Heart left ventricle (tissue), 16 donors: ENCODE measurements around the gene PP2D1. TPM values are rescaled to one million over a fixed set of nuclear protein-coding genes. Genes with fewer than 3 reads are reported as not detected.

Experiments
- ATAC-seq, 4 donors: fragments of 200-7000 bp; cut with Tn5 transposase; one replicate each; pipeline ENCODE4 v1.9.1; 2020 to 2022; ENCODE audit warnings: moderate library complexity in 4 of 4, mild to moderate bottlenecking in 3 of 4, moderate number of reproducible peaks in 1 of 4
- DNase-seq, 5 donors: peaks; one replicate each; pipeline ENCODE4 v3.0.0-alpha.2; 2020
- H3K27ac ChIP-seq, 12 donors: fragments of 200-600 bp; sonication (generic) in 4 of 12; one replicate each; pipeline versions ENCODE4 v1.5.0 to v1.8.0; 2016 to 2022; ENCODE audit warnings: mild to moderate bottlenecking in 2 of 12
- H3K27me3 ChIP-seq, 9 donors: fragments of 200-600 bp; sonication (generic) in 2 of 9; one replicate each; pipeline versions ENCODE4 v1.5.1 to v1.8.0; 2016 to 2022; ENCODE audit warnings: mild to moderate bottlenecking in 3 of 9
- H3K36me3 ChIP-seq, 9 donors: fragments of 200-600 bp; sonication (generic) in 2 of 9; one replicate each; pipeline versions ENCODE4 v1.5.0 to v1.8.0; 2018 to 2022; ENCODE audit warnings: mild to moderate bottlenecking in 2 of 9
- H3K4me1 ChIP-seq, 12 donors: fragments of 200-600 bp; sonication (generic) in 4 of 12; one replicate each; pipeline versions ENCODE4 v1.5.0 to v1.8.0; 2016 to 2022; ENCODE audit warnings: mild to moderate bottlenecking in 3 of 12
- H3K4me3 ChIP-seq, 12 donors: fragments of 200-600 bp; sonication (generic) in 4 of 12; one replicate each; pipeline versions ENCODE4 v1.5.0 to v1.8.0; 2017 to 2022; ENCODE audit warnings: mild to moderate bottlenecking in 9 of 12, moderate library complexity in 4 of 12
- H3K9me3 ChIP-seq, 12 donors: fragments of 200-600 bp; sonication (generic) in 4 of 12; one replicate each; pipeline versions ENCODE4 v1.5.0 to v1.8.0; 2016 to 2022; ENCODE audit warnings: mild to moderate bottlenecking in 1 of 12
- POLR2A ChIP-seq, 2 donors: fragments of 450-650 bp; IDR thresholded peaks; one replicate each; pipeline ENCODE4 v1.6.1; 2017; ENCODE audit warnings: antibody characterized with exemption in 2 of 2, mild to moderate bottlenecking in 2 of 2, moderate library complexity in 2 of 2
- WGBS, 4 donors: extraction: QIAGEN DNeasy Blood & Tissue Kit in 2 of 4; methylation state at CpG; one replicate each; pipeline versions ENCODE4 v1.1.5 to v1.1.7; 2013 to 2018; 5-methylcytosine and 5-hydroxymethylcytosine counted together
- intact Hi-C, 10 donors: fragments of 100-400 bp; cut with DNase I; formaldehyde crosslinking; loops; one replicate each; pipeline versions ENCODE4 v1.11.1 to v1.14.2; 2022
- polyA plus RNA-seq, 2 donors: library from polyadenylated mRNA; stranded (reverse); fragments of 200-250 nt; gene quantifications; one replicate each; pipeline ENCODE4 v1.2.3, GENCODE V29; 2013
- total RNA-seq, 9 donors: library from RNA; depleted of rRNA in 2 of 9; stranded (reverse); fragments of >200 nt in 2 of 9; fragmentation: NEBNext Ultra II Directional in 3 of 9; extraction: Animal tissue kit (Norgen Biotek cat#: 25700) in 3 of 9; gene quantifications; one replicate each; pipeline versions ENCODE4 v1.1.0 to v1.2.4, GENCODE V29; 2016 to 2023
- TF ChIP-seq, protein P1 (sequence below), 12 donors: fragments of 200-600 bp; sonication (generic) in 4 of 12; IDR thresholded peaks; one replicate each; pipeline versions ENCODE4 v1.5.0 to v1.8.0; 2018 to 2022; ENCODE audit warnings: antibody characterized with exemption in 12 of 12, mild to moderate bottlenecking in 5 of 12
- donor health status: ischemic (EF 13 %, LVEDD 7.1; RV severe dilation, severe dysfunction).
- donor health status: healthy with polysubstance abuse.
- donor health status: DM: no; HTN: yes; CAD: no.
- donor health status: DM: no; HTN: no; CAD: no.
- donor health status: ischemic (EF 25% LVEDD 6.9; RV normal size, moderate dysfunction).
- donor health status: ischemic (EF 25% LVEDD 5.7; RV mildly dilated, moderate dysfunction).
- donor health status: healthy.
- donor health status: DM: yes; HTN: yes; CAD: no.
- donor health status: ischemic (EF 35%, LVEDD 5.7; RV mildly dilated, moderate dysfunction).
- donor health status: nonischemic (EF 11% LVEDD 7.7; RV severe dilation, severe dysfunction).
- donor health status: DM: yes; HTN: yes; CAD: no.
- donor health status: PGD.
- donor health status: ischemic (EF 29% LVEDD 5.4; RV normal size, mild dysfunction).
- donor health status: nonischemic (EF 23%, LVEDD 6.1; RV moderate dilation, normal function).

The PP2D1 gene
- total and polyA plus RNA-seq, 11 donors: not detected

DNA sequence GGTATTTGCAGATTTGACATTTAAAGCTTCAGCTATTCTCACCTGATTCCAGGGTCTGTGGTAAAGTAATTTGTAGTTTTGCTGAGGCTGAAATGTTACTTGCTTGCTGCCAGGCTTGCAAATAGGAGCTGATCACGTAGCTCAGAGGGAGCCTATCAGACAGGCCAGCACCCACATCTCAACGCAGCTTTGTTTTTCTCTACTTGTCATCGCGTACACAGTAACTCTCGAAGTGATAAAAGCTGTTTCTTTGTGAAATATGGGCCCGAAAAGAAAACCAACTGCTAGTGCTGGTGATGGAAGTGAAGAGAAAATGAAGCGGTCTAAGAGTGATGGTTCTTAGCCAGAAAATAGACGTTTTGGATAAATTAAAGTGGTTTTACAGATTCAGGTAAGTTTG lies 41.7 kb downstream of the PP2D1 start:
- peaks cover 0 to 21% (median 14%) of the 10 kb centered on the region in 9 donors for H3K36me3 ChIP-seq
- H3K4me3 ChIP-seq: no peak overlapping the region
- H3K27me3 ChIP-seq: no peaks in the 10 kb centered on the region
- WGBS, 4 donors: 55 to 64% (median 64%) methylated on average over 8 of the region's 8 CpGs
- no peaks in the 10 kb centered on the region for H3K9me3 ChIP-seq
- peak overlapping the region in 1 of 12 donors; percentile 7 for H3K27ac ChIP-seq
- H3K4me1 ChIP-seq: peaks cover 0 to 31% (median 11%) of the 10 kb centered on the region in 12 donors
- ATAC-seq: peak; percentile 42 to 81 (median 72)
- intact Hi-C loops: no loop called here
- DNase-seq: peak in 1 of 5 donors; percentile 34
- TF ChIP-seq, protein P1, sequence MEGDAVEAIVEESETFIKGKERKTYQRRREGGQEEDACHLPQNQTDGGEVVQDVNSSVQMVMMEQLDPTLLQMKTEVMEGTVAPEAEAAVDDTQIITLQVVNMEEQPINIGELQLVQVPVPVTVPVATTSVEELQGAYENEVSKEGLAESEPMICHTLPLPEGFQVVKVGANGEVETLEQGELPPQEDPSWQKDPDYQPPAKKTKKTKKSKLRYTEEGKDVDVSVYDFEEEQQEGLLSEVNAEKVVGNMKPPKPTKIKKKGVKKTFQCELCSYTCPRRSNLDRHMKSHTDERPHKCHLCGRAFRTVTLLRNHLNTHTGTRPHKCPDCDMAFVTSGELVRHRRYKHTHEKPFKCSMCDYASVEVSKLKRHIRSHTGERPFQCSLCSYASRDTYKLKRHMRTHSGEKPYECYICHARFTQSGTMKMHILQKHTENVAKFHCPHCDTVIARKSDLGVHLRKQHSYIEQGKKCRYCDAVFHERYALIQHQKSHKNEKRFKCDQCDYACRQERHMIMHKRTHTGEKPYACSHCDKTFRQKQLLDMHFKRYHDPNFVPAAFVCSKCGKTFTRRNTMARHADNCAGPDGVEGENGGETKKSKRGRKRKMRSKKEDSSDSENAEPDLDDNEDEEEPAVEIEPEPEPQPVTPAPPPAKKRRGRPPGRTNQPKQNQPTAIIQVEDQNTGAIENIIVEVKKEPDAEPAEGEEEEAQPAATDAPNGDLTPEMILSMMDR (IDR thresholded peaks at IDR 0.05): no peak
- TF ChIP-seq POLR2A (IDR thresholded peaks at IDR 0.05): no peak

DNA sequence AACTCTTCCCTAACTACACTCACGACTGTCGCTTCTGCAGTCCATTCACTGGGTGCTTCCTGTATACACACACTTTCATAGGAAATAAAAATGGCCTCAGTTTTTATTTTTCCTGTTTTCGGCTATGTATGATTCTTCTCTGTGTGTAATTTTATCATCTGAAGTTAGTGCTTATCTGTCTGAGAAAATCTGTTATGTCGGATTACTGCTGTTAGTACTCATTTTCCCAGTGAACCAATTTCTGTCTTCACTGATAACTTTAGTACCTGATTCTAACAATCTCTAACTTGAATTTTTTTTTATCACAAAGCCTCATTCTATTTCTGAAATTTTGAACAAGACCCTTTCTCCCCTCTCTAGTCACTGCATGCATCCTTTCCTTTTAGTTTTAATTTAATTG lies 44.3 kb downstream of the PP2D1 start:
- TF ChIP-seq POLR2A (IDR thresholded peaks at IDR 0.05): no peak
- TF ChIP-seq, protein P1 (IDR thresholded peaks at IDR 0.05): no peak
- Histone ChIP-seq H3K9me3 (no peaks in the 10 kb centered on the region), H3K36me3 (peaks cover 0 to 6% (median 0%) of the 10 kb centered on the region in 9 donors), H3K27ac (no peak overlapping the region), H3K27me3 (no peaks in the 10 kb centered on the region), H3K4me3 (no peak overlapping the region), H3K4me1 (peaks cover 0 to 39% (median 18%) of the 10 kb centered on the region in 12 donors)
- 64 to 72% (median 67%) methylated on average over 4 of the region's 4 CpGs for WGBS, 4 donors
- DNase-seq (no peak), ATAC-seq (no peak)
- intact Hi-C loops: no loop called here

DNA sequence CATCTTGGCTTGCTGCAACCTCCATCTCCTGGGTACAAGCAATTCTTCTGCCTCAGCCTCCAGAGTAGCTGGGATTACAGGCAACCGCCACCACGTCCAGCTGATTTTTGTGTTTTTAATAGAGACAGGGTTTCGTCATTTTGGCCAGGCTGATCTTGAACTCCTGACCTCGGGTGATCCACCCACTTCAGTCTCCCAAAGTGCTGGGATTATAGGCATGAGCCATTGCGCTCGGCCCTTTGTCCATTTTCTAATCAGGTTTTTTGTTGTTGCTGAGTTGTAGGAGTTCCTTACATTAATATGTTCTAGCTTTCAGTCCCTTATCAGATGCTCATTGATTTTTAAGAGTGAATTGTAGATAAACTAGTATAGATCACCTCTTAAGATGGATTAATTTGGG lies 44.9 kb downstream of the PP2D1 start:
- ATAC-seq (no peak), DNase-seq (no peak)
- TF ChIP-seq POLR2A (IDR thresholded peaks at IDR 0.05): no peak
- TF ChIP-seq, protein P1 (IDR thresholded peaks at IDR 0.05): no peak
- intact Hi-C loops: no loop called here
- Histone ChIP-seq H3K9me3 (no peaks in the 10 kb centered on the region), H3K27me3 (no peaks in the 10 kb centered on the region), H3K4me1 (peaks cover 0 to 43% (median 23%) of the 10 kb centered on the region in 12 donors), H3K4me3 (no peak overlapping the region), H3K27ac (no peak overlapping the region), H3K36me3 (peaks cover 0 to 9% (median 0%) of the 10 kb centered on the region in 9 donors)
- 84 to 91% (median 89%) methylated on average over 6 of the region's 6 CpGs for WGBS, 4 donors

DNA sequence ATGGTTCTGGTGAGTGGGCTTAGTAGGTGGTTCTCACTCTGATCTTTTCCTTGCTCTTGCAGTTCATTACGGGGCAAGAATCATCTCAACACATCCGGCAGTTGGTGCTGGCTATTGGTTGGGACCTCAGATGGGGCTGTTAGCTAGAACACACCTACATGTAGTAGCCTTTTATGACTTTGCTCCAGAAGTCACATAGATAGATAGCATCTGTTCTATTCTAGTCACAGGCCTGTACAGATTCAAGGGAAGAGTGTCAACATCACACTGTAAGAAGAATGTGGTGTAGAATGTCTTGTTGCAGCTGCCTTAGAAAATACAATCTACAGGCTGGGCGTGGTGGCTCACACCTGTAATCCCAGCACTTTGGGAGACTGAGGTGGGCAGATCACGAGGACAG lies 50.1 kb downstream of the PP2D1 start:
- H3K4me1 ChIP-seq: peaks cover 0 to 37% (median 14%) of the 10 kb centered on the region in 12 donors
- intact Hi-C loops: no loop called here

More for the DNA sequence above, 50.1 kb downstream of the PP2D1 start:
- no peak for DNase-seq
- Histone ChIP-seq H3K4me3 (no peak overlapping the region), H3K9me3 (no peaks in the 10 kb centered on the region), H3K27ac (no peak overlapping the region), H3K27me3 (no peaks in the 10 kb centered on the region), H3K36me3 (peaks cover 0 to 35% (median 0%) of the 10 kb centered on the region in 9 donors)
- 64 to 76% (median 73%) methylated on average over 4 of the region's 4 CpGs for WGBS, 4 donors
- TF ChIP-seq, protein P1 (IDR thresholded peaks at IDR 0.05): no peak
- no peak for TF ChIP-seq POLR2A (IDR thresholded peaks at IDR 0.05)
- peak in 3 of 4 donors; percentile 72 to 85 (median 76) for ATAC-seq
